ENCODE measurements around the gene SEZ6L2.
A peak's percentile ranks its signal among the peaks of the same experiment; 100 is the strongest.
"Not testable (repeated sequence)": the region's sequence is repeated elsewhere in the genome, so short reads cannot be mapped to it uniquely, and the experiment has no call there.

SEZ6L2 gene

DNA sequence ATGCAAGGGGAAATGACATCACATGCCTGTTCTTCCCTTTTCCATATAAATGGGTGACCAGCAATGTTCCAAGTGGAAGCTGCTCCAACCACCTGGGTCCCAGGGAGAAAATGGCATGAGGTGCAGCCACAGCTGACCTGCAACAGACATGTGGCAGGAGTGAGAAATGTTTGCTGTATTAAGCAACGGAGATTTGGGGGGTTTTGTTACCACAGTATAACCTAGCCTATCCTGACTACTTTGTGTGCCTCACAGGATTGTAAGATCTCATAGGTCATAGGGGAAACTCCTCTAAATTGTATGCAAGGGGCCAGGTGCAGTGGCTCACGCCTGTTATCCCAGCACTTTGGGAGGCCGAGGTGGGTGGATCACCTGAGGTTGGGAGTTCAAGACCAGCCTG, 48.4 kb downstream of the SEZ6L2 start:
- DNase-seq (ENCODE audit: low spot score), result no peak

DNA sequence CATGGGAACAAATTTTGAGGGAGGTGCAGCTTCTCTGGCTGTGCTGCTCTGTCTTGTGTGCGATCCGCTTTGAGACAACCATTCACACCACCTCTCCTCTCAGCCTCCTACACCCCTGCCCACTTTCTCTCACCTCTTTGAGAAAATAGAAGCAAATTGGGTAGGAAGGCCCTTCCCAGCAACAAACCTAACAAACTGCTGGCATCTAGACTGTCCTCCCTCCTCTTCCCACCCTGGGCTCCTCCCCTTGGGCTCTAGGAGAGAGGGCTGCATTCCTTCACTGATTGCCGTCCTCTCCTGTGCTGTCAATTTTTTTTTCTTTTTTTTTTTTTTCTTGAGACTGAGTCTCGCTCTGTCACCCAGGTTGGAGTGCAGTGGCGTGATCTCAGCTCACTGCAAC, 49.8 kb downstream of the SEZ6L2 start:
- DNase-seq (ENCODE audit: low spot score), result no peak

DNA sequence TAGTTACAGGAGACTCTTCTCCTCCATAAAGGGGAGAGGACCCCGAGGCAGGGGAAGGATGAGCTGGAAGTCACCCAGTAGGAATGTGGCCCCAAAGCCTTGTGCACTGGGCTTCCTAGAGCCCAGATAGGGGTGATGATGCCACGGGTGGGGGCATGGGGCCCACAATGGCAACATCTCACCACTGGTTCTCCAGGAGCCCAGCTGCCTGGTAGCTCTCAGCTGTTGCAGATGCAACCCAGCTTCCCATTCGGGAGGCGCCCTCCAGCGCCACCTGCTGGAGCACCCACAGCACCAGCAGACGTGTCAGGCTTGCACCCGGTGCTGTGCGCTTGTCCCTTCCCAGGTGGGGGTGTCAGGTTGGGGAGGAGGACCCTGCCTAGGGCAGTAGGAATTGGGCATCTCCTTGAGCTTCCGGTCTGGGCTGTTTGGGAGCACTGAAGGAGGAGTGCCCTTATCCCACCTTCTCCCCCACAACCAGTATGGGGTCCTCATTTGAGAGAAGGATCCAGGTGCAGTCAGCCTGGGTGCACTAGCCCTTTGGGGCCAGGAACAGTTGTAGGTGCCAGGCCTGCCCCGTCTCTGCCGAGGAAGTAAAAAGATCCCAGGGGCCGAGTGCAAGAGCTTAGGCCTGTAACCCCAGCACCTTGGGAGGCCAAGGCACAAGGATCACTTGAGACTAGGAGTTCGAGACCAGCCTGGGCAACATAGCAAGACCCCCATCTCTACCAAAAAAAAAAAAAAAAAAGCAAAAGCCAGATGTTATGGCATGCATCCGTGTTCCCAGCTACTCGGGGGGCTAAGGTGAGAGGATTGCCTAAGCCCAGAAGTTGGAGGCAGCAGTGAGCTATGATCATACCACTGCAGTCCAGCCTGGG, 50.7 kb downstream of the SEZ6L2 start:
- peak; percentile 69 for DNase-seq (ENCODE audit: low spot score)

DNA sequence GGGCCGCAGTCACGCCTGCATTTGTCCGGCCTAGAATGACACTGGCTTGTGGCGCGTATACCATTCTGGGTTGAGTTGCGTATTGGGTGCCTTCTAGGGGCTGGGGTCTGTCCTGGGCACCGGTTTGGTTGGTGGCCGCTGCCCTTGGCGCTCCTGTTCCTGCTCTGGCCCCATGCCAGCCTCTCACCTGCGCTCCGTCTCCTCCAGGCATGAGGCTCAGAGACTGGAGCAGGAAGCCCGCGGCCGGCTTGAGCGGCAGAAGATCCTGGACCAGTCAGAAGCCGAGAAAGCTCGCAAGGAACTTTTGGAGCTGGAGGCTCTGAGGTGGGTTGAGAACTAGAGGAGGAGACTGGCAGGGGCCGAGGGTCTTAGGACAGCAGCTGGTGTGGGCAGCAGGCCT, 53.7 kb downstream of the SEZ6L2 start:
- DNase-seq (ENCODE audit: low spot score), result no peak

DNA sequence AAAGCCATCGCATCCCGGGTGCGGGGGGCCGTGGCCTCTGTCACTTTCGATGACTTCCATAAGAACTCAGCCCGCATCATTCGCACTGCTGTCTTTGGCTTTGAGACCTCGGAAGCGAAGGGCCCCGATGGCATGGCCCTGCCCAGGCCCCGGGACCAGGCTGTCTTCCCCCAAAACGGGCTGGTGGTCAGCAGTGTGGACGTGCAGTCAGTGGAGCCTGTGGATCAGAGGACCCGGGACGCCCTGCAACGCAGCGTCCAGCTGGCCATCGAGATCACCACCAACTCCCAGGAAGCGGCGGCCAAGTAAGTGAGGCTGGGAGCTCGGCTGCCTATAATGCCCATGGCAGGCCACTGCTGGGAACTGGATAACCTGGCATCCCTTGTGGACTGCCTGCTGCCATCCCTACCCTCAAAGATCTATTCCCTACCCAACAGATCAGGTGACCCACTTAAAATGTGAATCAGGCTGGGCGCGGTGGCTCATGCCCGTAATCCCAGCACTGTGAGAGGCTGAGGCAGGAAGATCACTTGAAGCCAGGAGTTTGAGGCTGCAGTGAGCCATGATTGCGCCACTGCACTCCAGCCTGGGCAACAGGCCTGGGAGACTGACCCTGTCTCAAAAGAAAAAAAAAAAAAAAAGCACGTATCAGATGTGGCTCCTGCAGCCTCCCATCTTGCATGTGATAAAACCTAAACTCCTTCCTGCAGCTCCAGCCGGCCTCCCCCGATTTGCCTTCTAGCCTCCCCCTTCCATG, 54.6 kb downstream of the SEZ6L2 start:
- no peak for DNase-seq (ENCODE audit: low spot score)

DNA sequence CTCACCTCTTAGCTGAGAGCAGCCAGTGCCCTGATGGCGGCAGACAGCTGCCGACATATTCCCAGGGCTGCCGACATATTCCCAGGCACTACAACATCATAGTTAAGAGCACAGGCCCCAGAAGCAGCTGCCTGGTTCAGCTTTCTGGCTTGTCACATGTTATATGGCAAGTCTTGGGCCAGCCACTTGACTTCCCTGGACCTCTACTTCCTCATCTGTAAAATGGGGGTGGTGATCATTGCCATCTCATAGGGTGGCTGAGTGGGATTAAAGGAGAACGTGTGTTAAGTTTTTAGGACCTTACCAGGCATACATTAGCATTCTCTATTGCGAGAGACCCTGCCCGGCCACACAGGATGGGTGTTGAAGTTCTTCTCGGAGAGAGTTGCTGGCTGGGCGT, 55.4 kb downstream of the SEZ6L2 start:
- DNase-seq (ENCODE audit: low spot score), result no peak

DNA sequence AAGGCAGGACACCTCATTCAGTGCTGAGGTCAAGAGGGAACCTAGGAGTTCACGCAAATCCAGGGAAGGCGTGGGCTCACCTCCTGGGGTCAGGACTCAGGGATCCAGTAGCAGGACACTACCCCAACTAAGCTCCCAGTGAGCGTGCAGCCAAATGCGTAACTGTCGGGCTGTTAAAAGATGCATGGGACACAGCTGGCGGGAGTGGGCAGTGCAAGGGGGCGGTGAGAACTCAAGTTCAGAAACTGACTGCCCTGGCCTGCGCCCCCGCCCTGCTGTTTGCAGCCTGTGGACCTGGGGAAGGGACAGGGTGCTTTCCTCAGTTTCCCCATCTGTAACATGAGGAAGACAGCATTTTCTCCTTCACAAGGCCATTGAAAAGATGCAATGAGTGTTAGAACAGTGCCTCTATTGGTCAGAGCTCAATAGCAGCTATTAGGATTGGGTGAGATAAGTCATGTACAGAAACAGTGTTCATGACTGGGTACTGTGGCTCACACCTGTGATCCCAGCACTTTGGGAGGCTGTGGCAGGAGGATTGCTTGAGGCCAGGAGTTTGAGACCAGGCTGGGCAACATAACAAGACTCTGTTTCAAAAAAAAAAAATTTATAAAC, 56.5 kb downstream of the SEZ6L2 start:
- no peak for DNase-seq (ENCODE audit: low spot score)

DNA sequence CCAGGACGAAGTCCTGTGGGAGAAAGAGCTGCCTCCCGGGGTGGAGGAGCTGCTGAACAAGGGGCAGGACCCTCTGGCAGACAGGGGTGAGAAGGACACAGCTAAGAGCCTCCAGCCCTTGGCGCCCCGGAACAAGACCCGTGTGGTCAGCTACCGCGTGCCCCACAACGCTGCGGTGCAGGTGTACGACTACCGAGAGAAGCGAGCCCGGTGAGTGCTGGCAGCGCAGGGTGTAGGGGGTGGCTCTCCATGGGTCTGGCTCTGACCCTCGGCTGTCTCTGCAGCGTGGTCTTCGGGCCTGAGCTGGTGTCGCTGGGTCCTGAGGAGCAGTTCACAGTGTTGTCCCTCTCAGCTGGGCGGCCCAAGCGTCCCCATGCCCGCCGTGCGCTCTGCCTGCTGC, 57.7 kb downstream of the SEZ6L2 start:
- DNase-seq (ENCODE audit: low spot score), result no peak

DNA sequence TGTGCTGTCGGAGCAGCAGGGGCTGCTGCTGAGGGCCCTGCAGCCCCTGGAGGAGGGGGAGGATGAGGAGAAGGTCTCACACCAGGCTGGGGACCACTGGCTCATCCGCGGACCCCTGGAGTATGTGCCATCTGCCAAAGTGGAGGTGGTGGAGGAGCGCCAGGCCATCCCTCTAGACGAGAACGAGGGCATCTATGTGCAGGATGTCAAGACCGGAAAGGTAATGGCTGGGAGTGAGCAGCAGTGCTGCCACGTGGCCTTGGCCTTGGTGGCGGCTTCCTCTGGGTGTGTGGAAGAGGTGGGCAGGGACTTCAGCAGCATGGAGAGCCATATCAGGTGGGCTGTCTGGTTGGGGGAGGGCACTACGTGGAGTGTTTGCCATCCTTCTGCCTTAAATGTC, 59.1 kb downstream of the SEZ6L2 start:
- no peak for DNase-seq (ENCODE audit: low spot score)

DNA sequence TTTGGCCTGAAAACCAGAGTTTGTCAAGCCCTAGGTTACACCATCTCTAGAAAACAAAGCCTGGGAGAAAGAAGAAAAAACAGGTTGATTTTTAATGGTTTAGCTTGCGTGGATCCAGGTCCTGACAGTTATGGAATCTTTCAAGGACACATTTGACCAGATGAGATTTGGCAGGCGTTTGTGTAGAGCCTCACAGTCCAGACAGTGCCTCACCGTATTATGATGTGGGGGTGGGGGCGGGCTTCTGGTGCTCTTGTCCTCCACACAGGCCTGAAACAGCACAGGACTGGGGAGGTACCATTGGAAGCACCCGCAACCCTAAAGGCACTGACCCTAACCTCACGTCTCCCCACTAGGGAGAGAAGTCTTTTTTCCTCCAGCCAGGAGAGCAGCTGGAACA, 59.5 kb downstream of the SEZ6L2 start:
- no peak for DNase-seq (ENCODE audit: low spot score)

DNA sequence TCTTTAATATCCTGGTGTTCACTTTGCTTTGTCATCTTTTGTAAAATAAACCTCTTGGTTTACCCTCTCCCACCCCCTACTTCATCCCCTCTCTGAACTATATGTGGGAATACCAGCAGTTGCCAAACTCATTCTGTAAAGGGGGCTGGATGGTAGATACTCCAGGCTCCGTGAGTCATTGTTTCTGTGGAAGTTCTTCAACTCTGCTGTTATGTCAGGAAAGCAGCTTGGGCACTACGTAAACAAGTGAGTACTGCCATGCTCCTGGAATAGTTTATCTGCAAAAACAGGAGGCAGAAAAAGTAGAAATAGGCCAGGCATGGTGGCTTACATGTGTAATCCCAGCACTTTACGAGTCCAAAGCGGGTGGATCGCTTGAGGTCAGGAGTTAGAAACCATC, 61.5 kb downstream of the SEZ6L2 start:
- DNase-seq (ENCODE audit: low spot score), result no peak

DNA sequence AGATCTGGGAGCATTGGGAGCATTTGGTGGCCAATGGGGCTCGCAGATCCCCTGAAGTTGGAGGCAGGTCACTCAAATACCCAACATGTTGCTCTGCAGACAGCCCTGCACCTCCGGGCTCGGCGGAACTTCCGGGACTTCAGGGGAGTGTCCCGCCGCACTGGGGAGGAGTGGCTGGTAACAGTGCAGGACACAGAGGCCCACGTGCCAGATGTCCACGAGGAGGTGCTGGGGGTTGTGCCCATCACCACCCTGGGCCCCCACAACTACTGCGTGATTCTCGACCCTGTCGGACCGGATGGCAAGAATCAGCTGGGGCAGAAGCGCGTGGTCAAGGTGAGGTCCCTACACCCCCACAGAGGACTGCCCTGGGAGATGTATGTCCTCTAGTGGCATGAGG, 62.7 kb downstream of the SEZ6L2 start:
- no peak for DNase-seq (ENCODE audit: low spot score)

DNA sequence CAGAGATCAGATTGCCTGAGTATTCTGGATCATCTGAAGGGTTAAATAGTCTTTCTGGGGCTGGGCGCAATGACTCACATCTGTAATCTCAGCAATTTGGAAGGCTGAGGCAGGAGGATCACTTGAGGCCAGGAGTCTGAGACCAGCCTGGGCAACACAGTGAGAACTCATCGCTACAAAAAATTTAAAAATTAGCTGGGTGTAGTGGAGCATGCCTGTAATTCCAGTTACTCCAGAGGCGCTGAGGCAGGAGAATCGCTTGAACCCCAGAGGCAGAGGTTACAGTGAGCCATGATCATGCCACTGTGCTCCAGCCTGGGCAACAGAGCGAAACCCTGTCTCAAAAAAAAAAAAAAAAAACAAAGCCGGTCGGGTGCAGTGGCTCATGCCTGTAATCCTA, 63.4 kb downstream of the SEZ6L2 start:
- no peak for DNase-seq (ENCODE audit: low spot score)

DNA sequence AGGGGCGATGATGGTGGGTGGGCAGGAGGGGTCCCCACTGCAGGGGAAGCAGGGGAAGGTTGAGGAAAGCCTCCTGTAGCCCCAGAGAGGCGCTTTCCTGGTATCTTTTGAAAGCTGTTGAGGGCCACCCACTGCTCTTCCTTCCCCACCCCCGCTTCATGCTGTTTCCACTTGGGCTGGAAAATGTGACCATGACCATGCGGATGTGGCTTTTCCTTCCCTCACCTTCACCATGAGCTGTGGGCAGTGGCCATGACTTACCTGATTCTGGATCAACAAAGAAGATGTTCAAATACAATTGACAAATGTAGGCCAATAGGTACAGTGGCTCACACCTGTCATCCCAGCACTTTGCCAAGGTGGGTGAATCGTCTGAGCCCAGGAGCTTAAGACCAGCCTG, 65.3 kb downstream of the SEZ6L2 start:
- DNase-seq (ENCODE audit: low spot score), result no peak

DNA sequence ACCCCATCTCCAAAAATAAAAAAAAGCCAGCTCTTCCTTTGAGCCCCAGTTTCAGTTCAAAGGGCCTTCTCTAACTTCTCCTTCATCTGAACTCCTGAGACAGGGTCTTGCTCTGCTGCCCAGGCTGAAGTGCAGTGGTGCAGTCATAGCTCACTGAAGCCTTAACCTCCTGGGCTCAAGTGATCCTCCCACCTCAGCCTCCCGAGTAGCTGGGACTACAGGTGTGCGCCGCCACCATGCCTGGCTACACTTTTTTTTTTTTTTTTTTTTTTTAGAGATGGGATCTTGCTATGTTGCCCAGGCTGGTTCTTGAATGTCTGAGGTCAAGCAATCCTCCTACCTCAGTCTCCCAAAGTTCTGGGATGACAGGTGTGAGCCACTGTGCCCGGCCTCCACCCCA, 66.1 kb downstream of the SEZ6L2 start:
- not testable (repeated sequence) for DNase-seq (ENCODE audit: low spot score)

DNA sequence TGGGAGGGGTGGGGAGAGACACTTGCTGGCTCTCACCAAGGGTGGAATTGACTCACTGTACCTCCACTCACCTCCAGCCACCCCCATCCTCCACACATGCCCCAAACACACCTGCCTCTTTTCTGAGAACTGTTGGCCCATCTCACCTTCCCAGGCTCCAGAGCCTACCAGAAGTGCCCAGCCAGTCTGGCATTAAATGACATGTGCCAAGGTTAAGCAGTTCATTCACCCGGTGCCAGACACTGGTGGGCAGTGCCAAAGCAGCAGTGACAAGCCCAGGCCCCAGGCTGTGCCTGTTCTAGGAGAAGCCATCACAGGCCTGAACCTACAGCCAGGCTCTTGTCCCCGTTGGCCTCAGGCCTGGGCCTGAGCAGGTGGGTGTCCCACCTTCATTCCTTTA, 67.9 kb downstream of the SEZ6L2 start:
- no peak for DNase-seq (ENCODE audit: low spot score)

DNA sequence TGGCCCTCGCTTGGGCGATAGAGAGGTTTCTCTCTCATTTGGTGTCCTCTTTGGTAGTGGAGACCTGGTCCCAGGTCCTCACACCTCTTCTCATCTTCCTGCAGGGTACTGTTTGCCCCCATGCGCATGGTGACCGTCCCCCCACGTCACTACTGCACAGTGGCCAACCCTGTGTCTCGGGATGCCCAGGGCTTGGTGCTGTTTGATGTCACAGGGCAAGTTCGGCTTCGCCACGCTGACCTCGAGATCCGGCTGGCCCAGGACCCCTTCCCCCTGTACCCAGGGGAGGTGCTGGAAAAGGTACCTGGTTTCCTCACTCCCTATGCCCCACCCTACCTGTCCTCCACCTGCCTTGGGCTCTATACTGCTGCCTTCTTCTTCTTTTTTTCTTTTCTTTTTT, 68.6 kb downstream of the SEZ6L2 start:
- DNase-seq (ENCODE audit: low spot score), result no peak

DNA sequence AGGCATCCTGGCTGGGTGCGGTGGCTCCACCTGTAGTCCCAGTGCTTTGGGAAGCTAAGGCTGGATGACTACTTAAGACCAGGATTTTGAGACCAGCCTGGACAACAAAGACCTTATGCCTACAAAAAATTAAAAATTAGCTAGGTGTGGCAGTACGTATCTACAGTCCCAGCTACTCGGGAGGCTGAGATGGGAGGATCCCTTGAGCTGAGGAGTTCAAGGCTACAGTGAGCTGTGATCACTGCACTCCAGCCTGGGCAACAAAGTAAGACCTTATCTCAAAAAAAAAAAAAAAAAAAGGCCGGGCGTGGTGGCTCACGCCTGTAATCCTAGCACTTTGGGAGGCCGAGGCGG, 73.0 kb downstream of the SEZ6L2 start:
- DNase-seq (ENCODE audit: low spot score), result no peak

DNA sequence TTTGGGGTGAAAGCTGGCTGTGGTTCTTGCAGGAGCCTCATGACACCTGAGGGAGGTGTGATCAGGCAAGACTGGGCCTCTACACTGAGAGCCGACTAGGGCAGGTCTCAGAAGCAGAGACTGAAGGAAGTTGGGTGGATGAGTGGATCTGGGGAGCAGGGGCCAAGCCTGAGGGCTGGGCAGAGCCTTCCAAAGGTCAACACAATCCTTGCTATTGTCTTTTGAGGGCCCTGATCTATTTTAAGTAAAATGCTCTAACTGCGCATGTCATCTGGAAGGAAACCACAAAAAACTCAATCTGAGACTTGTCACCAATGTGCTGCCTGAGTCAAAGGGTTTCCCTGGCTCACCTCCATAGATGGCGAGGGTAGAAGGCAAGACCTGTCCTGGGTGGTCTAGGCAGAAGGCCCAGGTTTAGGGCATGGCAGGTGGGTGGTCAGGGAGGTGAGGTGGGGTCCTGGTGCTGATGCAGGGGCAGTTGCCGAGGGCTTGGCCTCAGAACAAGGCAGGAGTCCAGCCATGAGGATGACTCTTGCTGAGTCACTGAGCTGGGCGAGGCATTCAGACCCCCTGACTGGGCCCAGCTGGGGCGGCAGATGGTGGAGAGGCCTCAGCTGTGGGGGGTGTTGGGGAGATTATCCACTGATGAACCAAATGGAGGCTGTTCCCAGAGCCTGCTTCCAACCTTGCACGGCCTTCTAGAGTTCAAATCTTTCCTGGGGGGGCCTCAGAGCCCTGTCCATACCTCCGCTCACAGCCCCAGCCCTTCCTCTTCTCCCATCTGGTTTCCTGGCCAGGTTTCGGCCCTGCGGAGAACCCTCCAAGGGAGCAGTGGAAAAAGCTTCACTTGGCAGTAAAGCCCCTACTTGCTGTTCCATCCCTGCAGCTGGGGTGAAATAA, 74.0 kb downstream of the SEZ6L2 start:
- peak; percentile 59 for DNase-seq (ENCODE audit: low spot score)

DNA sequence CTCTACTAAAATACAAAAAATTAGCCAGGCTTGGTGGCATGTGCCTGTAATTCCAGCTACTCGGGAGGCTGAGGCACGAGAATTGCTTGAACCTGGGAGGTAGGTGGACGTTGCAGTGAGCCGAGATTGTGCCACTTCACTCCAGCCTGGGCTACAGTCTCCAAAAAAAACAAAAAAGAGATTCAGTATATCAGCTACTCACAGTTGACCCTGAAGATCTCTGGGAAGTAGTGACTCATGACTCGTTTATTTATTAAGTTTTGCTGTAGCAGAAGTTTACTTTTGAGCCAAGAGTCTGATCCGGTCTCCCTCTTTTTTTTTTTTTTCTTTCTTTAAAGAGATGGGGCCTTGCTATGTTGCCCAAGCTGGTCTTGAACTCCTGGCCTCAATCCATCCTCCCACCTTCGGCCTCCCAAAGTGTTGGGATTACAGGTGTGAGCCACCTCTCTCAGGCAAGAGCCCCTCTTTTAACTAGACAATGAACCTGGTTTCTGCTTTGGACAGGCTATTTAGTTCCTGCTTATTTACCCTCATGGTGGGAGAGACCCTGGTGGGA, 74.7 kb downstream of the SEZ6L2 start:
- peak; percentile 60 for DNase-seq (ENCODE audit: low spot score)

DNA sequence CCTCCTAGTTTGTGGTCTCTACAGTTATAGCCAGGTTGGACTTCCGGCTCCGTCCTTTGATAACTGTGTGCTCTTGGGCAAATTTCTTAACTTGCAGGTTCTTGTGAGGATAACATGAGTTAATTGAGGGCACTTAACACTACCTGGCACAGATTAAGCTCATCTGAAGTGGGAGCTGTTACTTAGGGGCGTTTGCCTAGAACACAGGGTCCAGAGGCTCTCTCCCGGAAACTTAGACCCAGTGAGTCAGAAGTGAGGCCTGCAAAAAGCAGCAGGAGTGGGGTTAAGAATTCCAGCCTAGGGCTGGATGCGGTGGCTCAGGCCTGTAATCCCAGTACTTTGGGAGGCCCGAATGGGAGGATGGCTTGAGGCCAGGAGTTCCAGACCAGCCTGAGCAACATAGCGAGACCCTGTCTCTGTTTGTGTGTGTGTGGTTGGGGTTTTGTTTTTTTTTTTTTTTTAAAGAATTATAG, 77.7 kb downstream of the SEZ6L2 start:
- DNase-seq (ENCODE audit: low spot score), result no peak

Measured in kidney capillary endothelial cell (primary cell).